ENCODE results near the gene GNAQ. TPM values are rescaled to one million over a fixed set of nuclear protein-coding genes. Genes with fewer than 3 reads are reported as not detected.

GNAQ gene
- total RNA-seq, 3 donors from 2014 or later (not counting 1 experiment from before 2014, with no cell fraction given): 17.8 to 51.6 (median 24.5) TPM

DNA sequence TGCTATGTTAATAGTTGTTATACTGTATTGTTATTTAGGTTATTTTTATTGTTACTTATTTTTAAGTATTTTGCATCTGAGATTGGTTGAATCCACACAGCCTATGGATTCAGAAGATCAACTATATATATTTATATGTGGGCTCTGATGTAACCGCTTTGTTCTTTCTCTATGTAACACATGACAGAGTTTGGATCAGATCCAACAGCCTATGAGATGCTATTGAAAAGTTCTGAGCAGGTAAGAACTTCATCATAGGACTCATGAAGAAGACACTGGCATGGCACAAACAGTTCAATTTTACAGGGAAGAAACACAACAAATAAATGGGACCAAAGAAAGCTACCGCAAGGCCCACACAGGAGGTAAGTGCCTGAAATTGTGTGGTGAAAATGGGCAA is 93.4 kb downstream of the GNAQ start:
- 93% methylated on average over 1 of the region's 2 CpGs for WGBS (ENCODE audit: insufficient coverage)
- Mint-ChIP-seq H3K4me1 (peaks cover 4 to 12% of the 10 kb centered on the region in 2 donors), H3K4me3 (no peak overlapping the region), H3K36me3 (no peaks in the 10 kb centered on the region), H3K27me3 (ENCODE audit: low read depth in 2 of 2) (no peaks in the 10 kb centered on the region), H3K27ac (no peak overlapping the region), H3K9me3 (no peaks in the 10 kb centered on the region)
- DNase-seq (no peak), ATAC-seq (no peak)
- no peaks in the 10 kb centered on the region for H3K9me3 ChIP-seq (ENCODE audit: control insufficient read depth, insufficient read depth, low read length)
- H3K27ac ChIP-seq (ENCODE audit: low read length): no peak overlapping the region
- intact Hi-C loops (cut with micrococcal nuclease): no loop called here
- no peaks in the 10 kb centered on the region for H3K36me3 ChIP-seq (ENCODE audit: control insufficient read depth, insufficient read depth, low read length)
- H3K27me3 ChIP-seq (ENCODE audit: control insufficient read depth, insufficient read depth, low read length): no peaks in the 10 kb centered on the region
- no peaks in the 10 kb centered on the region for H3K4me1 ChIP-seq (ENCODE audit: control insufficient read depth, insufficient read depth, low read length)
- no peak overlapping the region for H3K4me3 ChIP-seq (ENCODE audit: low read length)
- TF ChIP-seq, protein P1, sequence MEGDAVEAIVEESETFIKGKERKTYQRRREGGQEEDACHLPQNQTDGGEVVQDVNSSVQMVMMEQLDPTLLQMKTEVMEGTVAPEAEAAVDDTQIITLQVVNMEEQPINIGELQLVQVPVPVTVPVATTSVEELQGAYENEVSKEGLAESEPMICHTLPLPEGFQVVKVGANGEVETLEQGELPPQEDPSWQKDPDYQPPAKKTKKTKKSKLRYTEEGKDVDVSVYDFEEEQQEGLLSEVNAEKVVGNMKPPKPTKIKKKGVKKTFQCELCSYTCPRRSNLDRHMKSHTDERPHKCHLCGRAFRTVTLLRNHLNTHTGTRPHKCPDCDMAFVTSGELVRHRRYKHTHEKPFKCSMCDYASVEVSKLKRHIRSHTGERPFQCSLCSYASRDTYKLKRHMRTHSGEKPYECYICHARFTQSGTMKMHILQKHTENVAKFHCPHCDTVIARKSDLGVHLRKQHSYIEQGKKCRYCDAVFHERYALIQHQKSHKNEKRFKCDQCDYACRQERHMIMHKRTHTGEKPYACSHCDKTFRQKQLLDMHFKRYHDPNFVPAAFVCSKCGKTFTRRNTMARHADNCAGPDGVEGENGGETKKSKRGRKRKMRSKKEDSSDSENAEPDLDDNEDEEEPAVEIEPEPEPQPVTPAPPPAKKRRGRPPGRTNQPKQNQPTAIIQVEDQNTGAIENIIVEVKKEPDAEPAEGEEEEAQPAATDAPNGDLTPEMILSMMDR (IDR thresholded peaks at IDR 0.05): no peak

- H3K4me1 ChIP-seq (ENCODE audit: control insufficient read depth, insufficient read depth, low read length): no peaks in the 10 kb centered on the region
- H3K36me3 ChIP-seq (ENCODE audit: control insufficient read depth, insufficient read depth, low read length): no peaks in the 10 kb centered on the region
- Mint-ChIP-seq H3K9me3 (no peaks in the 10 kb centered on the region), H3K27ac (no peak overlapping the region), H3K4me1 (peaks cover 11 to 17% of the 10 kb centered on the region in 2 donors), H3K27me3 (ENCODE audit: low read depth in 2 of 2) (no peaks in the 10 kb centered on the region), H3K36me3 (no peaks in the 10 kb centered on the region), H3K4me3 (no peak overlapping the region)
- DNase-seq (no peak), ATAC-seq (no peak)
- no peaks in the 10 kb centered on the region for H3K9me3 ChIP-seq (ENCODE audit: control insufficient read depth, insufficient read depth, low read length)
- no peak overlapping the region for H3K4me3 ChIP-seq (ENCODE audit: low read length)
- TF ChIP-seq, protein P1 (IDR thresholded peaks at IDR 0.05): no peak
- no CpG with 5 or more reads among the region's 3 CpGs for WGBS (ENCODE audit: insufficient coverage)
- intact Hi-C loops (cut with micrococcal nuclease): no loop called here
- H3K27me3 ChIP-seq (ENCODE audit: control insufficient read depth, insufficient read depth, low read length): no peaks in the 10 kb centered on the region
- H3K27ac ChIP-seq (ENCODE audit: low read length): no peak overlapping the region
Observed at GRCh38 chr9:77935974-77936373, 95.6 kb downstream of the GNAQ start.

- no peaks in the 10 kb centered on the region for H3K27me3 ChIP-seq (ENCODE audit: control insufficient read depth, insufficient read depth, low read length)
- ATAC-seq: no peak
- Mint-ChIP-seq H3K27ac (no peak overlapping the region), H3K4me3 (no peak overlapping the region), H3K27me3 (ENCODE audit: low read depth in 2 of 2) (no peaks in the 10 kb centered on the region), H3K36me3 (no peaks in the 10 kb centered on the region), H3K9me3 (no peaks in the 10 kb centered on the region), H3K4me1 (peaks cover 11 to 17% of the 10 kb centered on the region in 2 donors)
- DNase-seq: no peak
- H3K9me3 ChIP-seq (ENCODE audit: control insufficient read depth, insufficient read depth, low read length): no peaks in the 10 kb centered on the region
- no peak overlapping the region for H3K4me3 ChIP-seq (ENCODE audit: low read length)
- H3K36me3 ChIP-seq (ENCODE audit: control insufficient read depth, insufficient read depth, low read length): no peaks in the 10 kb centered on the region
- intact Hi-C loops (cut with micrococcal nuclease): no loop called here
- no peaks in the 10 kb centered on the region for H3K4me1 ChIP-seq (ENCODE audit: control insufficient read depth, insufficient read depth, low read length)
- WGBS (ENCODE audit: insufficient coverage): 98% methylated on average over 3 of the region's 3 CpGs
- TF ChIP-seq, protein P1 (IDR thresholded peaks at IDR 0.05): no peak
- H3K27ac ChIP-seq (ENCODE audit: low read length): no peak overlapping the region
Observed at GRCh38 chr9:77935211-77935610, 96.4 kb downstream of the GNAQ start.

- Mint-ChIP-seq H3K27me3 (ENCODE audit: low read depth in 2 of 2) (no peaks in the 10 kb centered on the region), H3K9me3 (no peaks in the 10 kb centered on the region), H3K36me3 (no peaks in the 10 kb centered on the region), H3K4me3 (no peak overlapping the region), H3K4me1 (peaks cover 11 to 17% of the 10 kb centered on the region in 2 donors), H3K27ac (no peak overlapping the region)
- Histone ChIP-seq H3K27ac (ENCODE audit: low read length) (no peak overlapping the region), H3K9me3 (ENCODE audit: control insufficient read depth, insufficient read depth, low read length) (no peaks in the 10 kb centered on the region), H3K27me3 (ENCODE audit: control insufficient read depth, insufficient read depth, low read length) (no peaks in the 10 kb centered on the region), H3K36me3 (ENCODE audit: control insufficient read depth, insufficient read depth, low read length) (no peaks in the 10 kb centered on the region), H3K4me3 (ENCODE audit: low read length) (no peak overlapping the region), H3K4me1 (ENCODE audit: control insufficient read depth, insufficient read depth, low read length) (no peaks in the 10 kb centered on the region)
- over 99% methylated on average over 6 of the region's 8 CpGs for WGBS (ENCODE audit: insufficient coverage)
- intact Hi-C loops (cut with micrococcal nuclease): no loop called here
- TF ChIP-seq, protein P1 (IDR thresholded peaks at IDR 0.05): no peak
- no peak for ATAC-seq
- no peak for DNase-seq
Observed at GRCh38 chr9:77933976-77934375, 97.6 kb downstream of the GNAQ start.

Measured in natural killer cell (primary cell).